H1 (cell line): Measurements from ENCODE around the gene HOATZ. TPM values are rescaled to one million over a fixed set of nuclear protein-coding genes. Genes with fewer than 3 reads are reported as not detected.

Source experiments
- CTCF ChIA-PET: fragments of 300-600 bp; sonication (Branson Sonifier 250); formaldehyde crosslinking; loops from one replicate; lab custom pipeline; 2021; ENCODE audit not compliant: partially characterized antibody; lab: Charles Lee
- POLR2A ChIA-PET: fragments of 300-600 bp; sonication (Branson Sonifier 250); formaldehyde crosslinking; loops from one replicate; lab custom pipeline; 2021; ENCODE audit warnings: inconsistent platforms; ENCODE audit not compliant: partially characterized antibody; lab: Charles Lee
- DNase-seq, 2 experiments: peaks; one replicate each; pipeline versions ENCODE4 v3.0.0 to v3.0.0-alpha.2; 2010 to 2022; ENCODE audit warnings: low spot score in 2 of 2, low read depth in 1 of 2, mixed read lengths in 1 of 2
- FAIRE-seq: peaks from 2 replicates; lab custom pipeline; 2011; peaks lifted over from hg19 to GRCh38; lab: Jason Lieb, UNC
- H2AFZ ChIP-seq: 2 replicates; pipeline ENCODE4 v1.8.1; 2012; ENCODE audit warnings: low read length, inconsistent platforms
- H2AK5ac ChIP-seq: 2 replicates; pipeline ENCODE4 v1.6.1; 2013; ENCODE audit warnings: low read depth, low read length
- H2BK120ac ChIP-seq: replicated peaks from 2 replicates; pipeline ENCODE3; 2013; ENCODE audit warnings: low read depth, low read length, inconsistent platforms
- H2BK12ac ChIP-seq: 2 replicates; pipeline ENCODE4 v1.6.1; 2013; ENCODE audit warnings: low read depth, low read length
- H2BK15ac ChIP-seq: 2 replicates; pipeline ENCODE4 v1.6.1; 2013; ENCODE audit warnings: low read length
- H2BK20ac ChIP-seq: 2 replicates; pipeline ENCODE4 v1.6.1; 2013; ENCODE audit warnings: low read length
- H2BK5ac ChIP-seq: 2 replicates; pipeline ENCODE4 v1.6.1; 2013; ENCODE audit warnings: low read depth, low read length
- H3K14ac ChIP-seq: 2 replicates; pipeline ENCODE4 v1.6.1; 2013; ENCODE audit warnings: inconsistent platforms; ENCODE audit not compliant: insufficient read length
- H3K18ac ChIP-seq: 2 replicates; pipeline ENCODE4 v1.6.1; 2013; ENCODE audit warnings: low read length; ENCODE audit errors: extremely low read depth
- H3K23ac ChIP-seq: 2 replicates; pipeline ENCODE4 v1.6.1; 2013; ENCODE audit warnings: inconsistent platforms; ENCODE audit not compliant: insufficient read length
- H3K23me2 ChIP-seq: 2 replicates; pipeline ENCODE4 v1.6.1; 2013; ENCODE audit warnings: low read depth, low read length
- H3K27ac ChIP-seq: 2 replicates; pipeline ENCODE4 v1.6.1; 2011; ENCODE audit warnings: low read depth, low read length, inconsistent platforms
- H3K27me3 ChIP-seq, 4 experiments: replicated peaks in 1 of 4; 1 replicate in 1 of 4; 2 replicates in 3 of 4; pipeline versions ENCODE4 v1.6.1 to v1.8.1; 2011 to 2013; ENCODE audit warnings: low read length in 3 of 4, mild to moderate bottlenecking in 3 of 4, inconsistent platforms in 2 of 4, mixed read lengths in 2 of 4, moderate library complexity in 1 of 4; ENCODE audit not compliant: control insufficient read depth in 3 of 4, insufficient read depth in 3 of 4; ENCODE audit errors: extremely low read depth in 1 of 4
- H3K36me3 ChIP-seq, 4 experiments: 2 replicates each; pipeline versions ENCODE4 v1.6.1 to v1.8.1; 2011 to 2013; ENCODE audit warnings: mild to moderate bottlenecking in 4 of 4, low read length in 3 of 4, moderate library complexity in 2 of 4, control low read depth in 1 of 4, inconsistent platforms in 1 of 4; ENCODE audit not compliant: insufficient read depth in 4 of 4, control insufficient read depth in 2 of 4
- H3K4ac ChIP-seq: replicated peaks from 2 replicates; pipeline ENCODE3; 2013; ENCODE audit warnings: low read length, low read depth, mixed read lengths, inconsistent platforms; ENCODE audit not compliant: insufficient read length
- H3K4me1 ChIP-seq, 4 experiments: replicated peaks in 1 of 4; 1 replicate in 1 of 4; 2 replicates in 3 of 4; pipeline versions ENCODE4 v1.6.1 to v1.8.1; 2011 to 2013; ENCODE audit warnings: low read length in 3 of 4, inconsistent platforms in 2 of 4, mixed read lengths in 1 of 4; ENCODE audit not compliant: insufficient read depth in 4 of 4, control insufficient read depth in 3 of 4
- H3K4me2 ChIP-seq, 2 experiments: 2 replicates each; pipeline versions ENCODE4 v1.6.1 to v1.8.1; 2011 to 2013; ENCODE audit warnings: low read depth in 2 of 2, low read length in 2 of 2, control low read depth in 1 of 2, inconsistent platforms in 1 of 2, mild to moderate bottlenecking in 1 of 2; ENCODE audit not compliant: insufficient read depth in 1 of 2
- H3K4me3 ChIP-seq, 4 experiments: fragments of 200-600, 300-600 bp in 1 of 4; sonication (generic), shearing (Covaris generic), sonication (Bioruptor Twin) in 1 of 4; 2 replicates each; pipeline versions ENCODE4 v1.5.1 to v1.8.1; 2011 to 2016; ENCODE audit warnings: low read length in 4 of 4, low read depth in 3 of 4, control low read depth in 2 of 4, inconsistent platforms in 2 of 4, mild to moderate bottlenecking in 2 of 4, mixed read lengths in 1 of 4, moderate library complexity in 1 of 4; ENCODE audit not compliant: insufficient read depth in 2 of 4; ENCODE audit errors: extremely low read depth in 1 of 4
- H3K56ac ChIP-seq: replicated peaks from 2 replicates; pipeline ENCODE3; 2013; ENCODE audit warnings: low read depth, mild to moderate bottlenecking, mixed read lengths, low read length, inconsistent platforms; ENCODE audit not compliant: insufficient read length
- H3K79me1 ChIP-seq: 2 replicates; pipeline ENCODE4 v1.6.1; 2013; ENCODE audit warnings: low read depth, low read length, control low read depth
- H3K79me2 ChIP-seq, 2 experiments: 2 replicates each; pipeline versions ENCODE4 v1.6.1 to v1.8.1; 2012 to 2013; ENCODE audit warnings: low read length in 2 of 2, mild to moderate bottlenecking in 2 of 2, inconsistent platforms in 1 of 2; ENCODE audit not compliant: insufficient read depth in 2 of 2, control insufficient read depth in 1 of 2
- H3K9ac ChIP-seq, 4 experiments: replicated peaks in 1 of 4; 1 replicate in 1 of 4; 2 replicates in 3 of 4; pipeline versions ENCODE4 v1.6.1 to v1.8.1; 2011 to 2013; ENCODE audit warnings: low read depth in 3 of 4, low read length in 3 of 4, control low read depth in 2 of 4, mild to moderate bottlenecking in 2 of 4, moderate library complexity in 2 of 4, inconsistent platforms in 1 of 4; ENCODE audit errors: extremely low read depth in 1 of 4
- H3K9me3 ChIP-seq, 2 experiments: 2 replicates each; pipeline versions ENCODE4 v1.6.1 to v1.8.1; 2012 to 2013; ENCODE audit warnings: mild to moderate bottlenecking in 2 of 2, moderate library complexity in 2 of 2, control low read depth in 1 of 2, inconsistent platforms in 1 of 2, low read depth in 1 of 2, low read length in 1 of 2, mixed read lengths in 1 of 2; ENCODE audit not compliant: insufficient read depth in 2 of 2
- H4K20me1 ChIP-seq, 2 experiments: replicated peaks in 1 of 2; 2 replicates each; pipeline versions ENCODE3 to v1.8.1; 2011 to 2013; ENCODE audit warnings: inconsistent platforms in 2 of 2, low read length in 2 of 2, mild to moderate bottlenecking in 1 of 2; ENCODE audit not compliant: insufficient read depth in 2 of 2, control insufficient read depth in 1 of 2
- H4K5ac ChIP-seq: 2 replicates; pipeline ENCODE4 v1.6.1; 2013; ENCODE audit warnings: low read length, low read depth, mixed read lengths, inconsistent platforms; ENCODE audit not compliant: insufficient read length
- H4K8ac ChIP-seq: 2 replicates; pipeline ENCODE4 v1.8.0; 2013; ENCODE audit warnings: mild to moderate bottlenecking, moderate library complexity, low read length, inconsistent platforms; ENCODE audit not compliant: insufficient read depth; ENCODE audit errors: extremely low read depth
- H4K91ac ChIP-seq: replicated peaks from 2 replicates; pipeline ENCODE3; 2013; ENCODE audit warnings: low read length, mixed read lengths, inconsistent platforms; ENCODE audit not compliant: insufficient read length
- E2F6 ChIP-seq: IDR thresholded peaks from 2 replicates; pipeline ENCODE4 v1.6.1; 2012; ENCODE audit warnings: inconsistent platforms
- GABPA ChIP-seq: IDR thresholded peaks from 2 replicates; pipeline ENCODE4 v1.6.1; 2011; ENCODE audit warnings: mild to moderate bottlenecking, low read length, moderate library complexity, borderline replicate concordance; ENCODE audit not compliant: insufficient read depth
- TAF7 ChIP-seq: optimal IDR thresholded peaks from 2 replicates; pipeline ENCODE3; 2011; ENCODE audit warnings: low read depth, mild to moderate bottlenecking, inconsistent platforms, low read length, moderate library complexity, borderline replicate concordance
- WGBS, 2 experiments: shearing (Covaris generic) in 1 of 2; methylation state at CpG; one replicate each; pipeline versions ENCODE4 v1.1.6 to v1.1.7; 2013 to 2015; ENCODE audit warnings: low lambda C conversion rate in 2 of 2, mixed read lengths in 2 of 2, inconsistent platforms in 1 of 2, low coverage in 1 of 2, missing lambda C conversion rate in 1 of 2; ENCODE audit not compliant: insufficient replicate concordance in 2 of 2, insufficient coverage in 1 of 2, insufficient read length in 1 of 2; ENCODE audit errors: extremely low coverage in 1 of 2, missing lambda C conversion rate in 1 of 2; 5-methylcytosine and 5-hydroxymethylcytosine counted together
- polyA plus RNA-seq, 7 experiments: library from polyadenylated mRNA; depleted of rRNA in 3 of 7; stranded (reverse) in 5 of 7; unstranded in 2 of 7; fragments of >200 nt in 5 of 7; fragments of 200-250 nt in 2 of 7; gene quantifications; 1 replicate in 5 of 7; 2 replicates in 1 of 7; 4 replicates in 1 of 7; pipeline versions ENCODE4 v1.2.1 to v1.2.3, GENCODE V29; 2011 to 2013; ENCODE audit warnings: missing spikeins in 2 of 7, mixed read lengths in 2 of 7
- total RNA-seq: library from RNA; stranded (reverse); fragmentation: NEBNext Ultra II Directional; extraction: Animal tissue kit (Norgen Biotek cat#: 25700); gene quantifications from 2 replicates; pipeline ENCODE4 v1.2.1, GENCODE V29; 2021

Gene HOATZ
- total and polyA plus RNA-seq, 2 of the 8 experiments (the other 6 are each of a cell fraction or from before 2014, with no cell fraction given) = not detected

GRCh38 chr11:111581341-111581740 is 66.8 kb downstream of the HOATZ start:
- H3K27me3 ChIP-seq = no peaks in the 10 kb centered on the region
- no peak overlapping the region for H3K18ac ChIP-seq
- no peak overlapping the region for H3K56ac ChIP-seq
- H3K4ac ChIP-seq = no peak overlapping the region
- CTCF ChIA-PET = interaction anchor here (0.9 to 1.6 kb wide), 3 partner anchors 39 to 196 kb away, joined by 3 to 4 read pairs (median 3); no protein-coding TSS in a partner anchor
- H3K27ac ChIP-seq = no peak overlapping the region
- H3K23ac ChIP-seq = no peak overlapping the region
- no peaks in the 10 kb centered on the region for H3K79me1 ChIP-seq
- H4K20me1 ChIP-seq = no peaks in the 10 kb centered on the region
- H2BK120ac ChIP-seq = no peak overlapping the region
- H3K4me2 ChIP-seq = no peak overlapping the region
- no peak overlapping the region for H4K8ac ChIP-seq
- H3K9me3 ChIP-seq = no peaks in the 10 kb centered on the region
- no peak overlapping the region for H2BK5ac ChIP-seq
- H2BK20ac ChIP-seq = no peak overlapping the region
- POLR2A ChIA-PET = no interaction called here
- no peaks in the 10 kb centered on the region for H3K36me3 ChIP-seq
- no peaks in the 10 kb centered on the region for H3K79me2 ChIP-seq
- peaks cover 0 to 5% (median 0%) of the 10 kb centered on the region in 4 experiments; a peak in 1 of 7 replicates for H3K4me1 ChIP-seq
- WGBS, 2 experiments = 79% methylated on average over 1 of the region's 1 CpG; no CpG with 5 or more reads in 1 of the 2 experiments
- DNase-seq = no peak
- no peak overlapping the region for H3K4me3 ChIP-seq
- no peak overlapping the region for H4K91ac ChIP-seq
- H4K5ac ChIP-seq = no peak overlapping the region
- H3K23me2 ChIP-seq = no peaks in the 10 kb centered on the region
- no peak overlapping the region for H3K9ac ChIP-seq
- no peak overlapping the region for H2AK5ac ChIP-seq
- no peak overlapping the region for H3K14ac ChIP-seq
- no peak for FAIRE-seq
- no peak overlapping the region for H2BK15ac ChIP-seq
- TF ChIP-seq TAF7 (no peak), GABPA (no peak), E2F6 (no peak)
- no peak overlapping the region for H2BK12ac ChIP-seq
- no peak overlapping the region for H2AFZ ChIP-seq
